Raji (cell line): ENCODE results near the gene SPEF1.

Experiments used
- POLR2A ChIP-seq: IDR thresholded peaks from 2 replicates; pipeline ENCODE4 v1.6.1; 2011; ENCODE audit warnings: low read depth, low read length, control low read depth; ENCODE audit not compliant: insufficient read depth

The SPEF1 gene

DNA sequence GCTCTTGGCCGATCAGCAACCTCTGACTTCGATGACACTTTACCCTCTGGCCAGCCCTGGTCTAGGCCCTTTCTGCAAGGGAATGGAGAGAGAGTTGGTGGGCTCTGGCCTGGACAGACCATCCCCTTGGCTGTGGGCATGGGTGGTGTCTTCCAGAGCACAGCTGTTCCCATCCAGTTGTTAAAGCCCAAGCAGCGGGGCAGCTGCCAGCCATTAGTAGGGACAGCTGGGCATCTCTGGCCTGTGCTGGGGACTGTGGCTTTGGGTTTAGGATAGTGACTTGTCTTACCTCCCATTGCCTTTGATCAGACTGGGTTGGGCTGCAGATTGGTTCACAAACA, 17.6 kb upstream of the SPEF1 start:
- TF ChIP-seq POLR2A: 0 out of 2 replicates have a peak, but pooled peaks have one; percentile 34

DNA sequence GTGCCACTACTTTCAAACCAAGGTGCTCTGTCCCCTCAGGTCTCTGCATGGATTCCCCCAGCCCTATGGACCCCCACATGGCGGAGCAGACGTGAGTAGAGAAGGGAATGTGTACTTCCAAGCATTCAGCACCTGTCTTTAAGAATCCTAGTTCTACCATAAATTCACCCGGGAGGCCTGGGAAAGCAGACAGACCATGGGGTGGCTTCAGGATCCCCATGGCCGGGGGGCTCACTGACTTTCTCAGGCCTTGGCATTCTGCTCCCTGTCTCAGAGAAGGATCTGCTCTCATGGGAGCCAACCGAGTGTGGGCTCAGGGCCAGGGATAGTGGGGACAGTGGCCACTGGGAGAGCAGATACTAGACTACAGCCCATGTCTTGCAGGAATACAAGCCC, 17.1 kb upstream of the SPEF1 start:
- no peak for TF ChIP-seq POLR2A

GRCh38 chr20:3797592-3798372, 16.5 kb upstream of the SPEF1 start:
- no peak for TF ChIP-seq POLR2A

- TF ChIP-seq POLR2A: 0 out of 2 replicates have a peak, but pooled peaks have one; percentile 9
Observed at GRCh38 chr20:3797226-3797545, 15.9 kb upstream of the SPEF1 start.

- 0 out of 2 replicates have a peak, but pooled peaks have one; percentile 5 for TF ChIP-seq POLR2A
Observed at GRCh38 chr20:3796477-3797225, 15.4 kb upstream of the SPEF1 start.

- TF ChIP-seq POLR2A: peak; percentile 78
Observed at GRCh38 chr20:3795511-3796468, 14.5 kb upstream of the SPEF1 start, which contains the start of gene CDC25B. CDC25B (plus strand) TSS chr20:3796310; CDS start chr20:3796532, 222 bp downstream.

GRCh38 chr20:3794701-3795420, 13.6 kb upstream of the SPEF1 start:
- no peak for TF ChIP-seq POLR2A

- TF ChIP-seq POLR2A: no peak
Observed at GRCh38 chr20:3788685-3789155, 7.5 kb upstream of the SPEF1 start.

GRCh38 chr20:3787324-3788014, 6.2 kb upstream of the SPEF1 start:
- TF ChIP-seq POLR2A: no peak

- TF ChIP-seq POLR2A: peak; percentile 61
Observed at GRCh38 chr20:3786665-3787323, 5.5 kb upstream of the SPEF1 start, which contains the start of gene CENPB. CENPB (minus strand) TSS chr20:3786740; CDS start chr20:3786483, 257 bp downstream.

- TF ChIP-seq POLR2A: no peak
Observed at GRCh38 chr20:3786126-3786484, 4.9 kb upstream of the SPEF1 start.

DNA sequence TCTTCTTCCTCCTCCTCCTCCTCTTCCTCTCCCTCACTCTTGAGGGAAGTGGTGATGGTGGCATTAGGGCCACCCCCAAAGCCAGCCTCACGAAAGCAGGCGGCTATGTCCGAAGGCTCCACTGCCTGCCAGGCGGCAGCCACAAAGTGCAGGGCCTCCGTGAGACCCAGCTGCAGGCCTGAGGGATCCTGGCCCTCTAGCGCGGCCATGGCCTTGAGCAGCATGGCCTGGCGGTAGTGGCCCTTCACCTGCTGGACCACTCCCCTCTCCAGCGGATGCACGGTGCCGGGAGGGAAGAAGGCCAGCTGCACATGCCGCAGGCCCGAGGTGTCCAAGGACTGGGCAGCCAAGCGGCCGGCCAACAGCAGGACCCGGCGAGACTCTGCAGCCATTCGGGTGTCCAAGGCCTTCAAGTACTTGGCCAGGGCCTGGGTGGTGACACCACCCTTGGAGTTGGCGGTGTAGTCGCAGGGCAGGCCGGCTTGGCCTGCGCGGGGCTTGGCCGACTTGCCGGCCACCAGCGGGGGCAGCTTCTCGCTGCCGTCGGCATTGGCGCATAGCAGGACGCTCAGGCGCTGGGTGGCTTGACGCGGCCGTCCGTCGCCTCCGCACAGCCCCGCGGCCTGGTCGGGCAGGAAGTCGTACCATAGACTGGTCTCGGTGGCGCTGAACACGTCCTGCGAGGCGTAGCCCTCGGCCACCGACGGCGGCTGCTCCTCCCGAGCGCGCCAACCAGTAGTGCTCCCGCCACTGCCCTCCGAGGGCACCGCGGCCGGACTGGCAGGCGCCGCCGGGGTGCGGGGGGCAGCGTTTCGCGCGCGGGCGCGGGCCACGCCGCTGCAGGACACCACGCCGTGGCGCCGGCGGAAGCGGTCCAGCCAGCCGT, 4.2 kb upstream of the SPEF1 start:
- no peak for TF ChIP-seq POLR2A
